Stimulated activated naive B cell treated with anti-CD40 and anti-IgM and Interleukin-4, amounts not matched to agents 10 μg/mL and 1 μg/mL and 100 μg/mL, for 72 hours (primary cell): ENCODE results near the gene MIS12.

Source experiments
- ATAC-seq, 2 donors: fragments of 150-1000 bp; cut with Tn5 transposase; replicated peaks; 2 replicates each; pipeline ENCODE4 v1.10.0; 2021; ENCODE audit warnings: moderate library complexity in 1 of 2
- DNase-seq: peaks from one replicate; pipeline ENCODE4 v3.0.0; 2021
- H3K27ac Mint-ChIP-seq: one replicate; pipeline ENCODE4 v1.8.0; 2022; ENCODE audit warnings: mild to moderate bottlenecking, mixed read lengths
- H3K27me3 Mint-ChIP-seq, 2 donors: one replicate each; pipeline ENCODE4 v1.8.0; 2022; ENCODE audit warnings: mixed read lengths in 2 of 2
- H3K36me3 Mint-ChIP-seq, 2 donors: one replicate each; pipeline ENCODE4 v1.8.0; 2022; ENCODE audit warnings: mixed read lengths in 2 of 2, mild to moderate bottlenecking in 1 of 2
- H3K4me1 Mint-ChIP-seq, 2 donors: one replicate each; pipeline ENCODE4 v1.8.0; 2022; ENCODE audit warnings: mixed read lengths in 2 of 2, mild to moderate bottlenecking in 1 of 2
- H3K4me3 Mint-ChIP-seq, 2 donors: one replicate each; pipeline ENCODE4 v1.8.0; 2022; ENCODE audit warnings: mild to moderate bottlenecking in 2 of 2, mixed read lengths in 2 of 2, moderate library complexity in 1 of 2
- H3K9me3 Mint-ChIP-seq, 2 donors: one replicate each; pipeline ENCODE4 v1.8.0; 2022; ENCODE audit warnings: mixed read lengths in 2 of 2, mild to moderate bottlenecking in 1 of 2

The MIS12 gene

GRCh38 chr17:5478992-5479391, 7.4 kb upstream of the MIS12 start:
- ATAC-seq = no peak
- Mint-ChIP-seq H3K36me3 (peaks cover 38 to 60% of the 10 kb centered on the region in 2 donors), H3K4me1 (peaks cover 8 to 12% of the 10 kb centered on the region in 2 donors)

GRCh38 chr17:5480962-5481361, 5.4 kb upstream of the MIS12 start:
- no peaks in the 10 kb centered on the region for H3K27me3 Mint-ChIP-seq
- no peak overlapping the region for H3K4me3 Mint-ChIP-seq
- peaks cover 9 to 15% of the 10 kb centered on the region in 2 donors for H3K4me1 Mint-ChIP-seq
- ATAC-seq = no peak
- peaks cover 38 to 57% of the 10 kb centered on the region in 2 donors for H3K36me3 Mint-ChIP-seq
- DNase-seq = no peak
- no peak overlapping the region for H3K27ac Mint-ChIP-seq
- no peaks in the 10 kb centered on the region for H3K9me3 Mint-ChIP-seq

More at GRCh38 chr17:5478992-5479391, 7.4 kb upstream of the MIS12 start:
- H3K27me3 Mint-ChIP-seq = no peaks in the 10 kb centered on the region
- no peaks in the 10 kb centered on the region for H3K9me3 Mint-ChIP-seq
- DNase-seq = no peak
- H3K27ac Mint-ChIP-seq = no peak overlapping the region
- no peak overlapping the region for H3K4me3 Mint-ChIP-seq

GRCh38 chr17:5481451-5481850, 4.9 kb upstream of the MIS12 start:
- Mint-ChIP-seq H3K4me3 (no peak overlapping the region), H3K36me3 (peaks cover 38 to 57% of the 10 kb centered on the region in 2 donors), H3K4me1 (peaks cover 9 to 15% of the 10 kb centered on the region in 2 donors), H3K27me3 (no peaks in the 10 kb centered on the region), H3K9me3 (no peaks in the 10 kb centered on the region), H3K27ac (no peak overlapping the region)
- DNase-seq (no peak), ATAC-seq (no peak)

GRCh38 chr17:5485270-5486205, 828 bp upstream of the MIS12 start, which contains the start of gene DERL2:
TSS of gene DERL2 (minus strand) at chr17:5486178. CDS start at chr17:5486161, 17 bp downstream.
- Mint-ChIP-seq H3K27me3 (no peaks in the 10 kb centered on the region), H3K27ac (peak within 1 kb of the TSS; percentile 99), H3K4me1 (peaks cover 18 to 35% of the 10 kb centered on the region in 2 donors), H3K9me3 (no peaks in the 10 kb centered on the region), H3K36me3 (peaks cover 36 to 50% of the 10 kb centered on the region in 2 donors), H3K4me3 (peak within 1 kb of the TSS; percentile 94 to 96)
- DNase-seq (no peak), ATAC-seq (peak; percentile 19 to 20)

- no peak overlapping the region for H3K27ac Mint-ChIP-seq
- peaks cover 16 to 30% of the 10 kb centered on the region in 2 donors for H3K4me1 Mint-ChIP-seq
- DNase-seq (no peak), ATAC-seq (no peak)
- H3K36me3 Mint-ChIP-seq = peaks cover 42 to 43% of the 10 kb centered on the region in 2 donors
- no peak overlapping the region for H3K4me3 Mint-ChIP-seq
- H3K9me3 Mint-ChIP-seq = peaks cover 0 to 2% of the 10 kb centered on the region in 2 donors
- H3K27me3 Mint-ChIP-seq = peaks cover 0 to 4% of the 10 kb centered on the region in 2 donors
Observed at GRCh38 chr17:5488752-5489151, 2.4 kb downstream of the MIS12 start.

- H3K4me3 Mint-ChIP-seq = no peak overlapping the region
- H3K27me3 Mint-ChIP-seq = peaks cover 0 to 4% of the 10 kb centered on the region in 2 donors
- ATAC-seq = no peak
- no peak overlapping the region for H3K27ac Mint-ChIP-seq
- no peak for DNase-seq
- peaks cover 6 to 7% of the 10 kb centered on the region in 2 donors for H3K4me1 Mint-ChIP-seq
- peaks cover 25 to 27% of the 10 kb centered on the region in 2 donors for H3K36me3 Mint-ChIP-seq
- H3K9me3 Mint-ChIP-seq = peaks cover 0 to 2% of the 10 kb centered on the region in 2 donors
Observed at GRCh38 chr17:5492970-5493369, 6.6 kb downstream of the MIS12 start.

GRCh38 chr17:5499476-5500231, 13.3 kb downstream of the MIS12 start:
- no peaks in the 10 kb centered on the region for H3K27me3 Mint-ChIP-seq
- H3K4me1 Mint-ChIP-seq = peaks cover 9 to 18% of the 10 kb centered on the region in 2 donors
- peaks cover 2 to 7% of the 10 kb centered on the region in 2 donors for H3K36me3 Mint-ChIP-seq
- no peak overlapping the region for H3K27ac Mint-ChIP-seq
- ATAC-seq = peak in 1 of 2 donors; percentile 41
- H3K4me3 Mint-ChIP-seq = peak overlapping the region; percentile 95
- no peaks in the 10 kb centered on the region for H3K9me3 Mint-ChIP-seq
- peak; percentile 4 for DNase-seq

GRCh38 chr17:5500247-5500588, 13.9 kb downstream of the MIS12 start:
- Mint-ChIP-seq H3K4me3 (peak overlapping the region; percentile 95), H3K9me3 (no peaks in the 10 kb centered on the region), H3K4me1 (peaks cover 9 to 18% of the 10 kb centered on the region in 2 donors), H3K36me3 (peaks cover 2 to 7% of the 10 kb centered on the region in 2 donors), H3K27me3 (no peaks in the 10 kb centered on the region), H3K27ac (peak overlapping the region; percentile 93)
- peak in 1 of 2 donors; percentile 15 for ATAC-seq
- no peak for DNase-seq

GRCh38 chr17:5500589-5501391, 14.4 kb downstream of the MIS12 start:
- Mint-ChIP-seq H3K9me3 (no peaks in the 10 kb centered on the region), H3K27me3 (no peaks in the 10 kb centered on the region), H3K27ac (peak overlapping the region; percentile 93), H3K4me1 (peaks cover 9 to 18% of the 10 kb centered on the region in 2 donors), H3K4me3 (peak overlapping the region; percentile 95), H3K36me3 (peaks cover 4 to 7% of the 10 kb centered on the region in 2 donors)
- DNase-seq (peak; percentile 63), ATAC-seq (peak; percentile 89)

- no peak overlapping the region for H3K27ac Mint-ChIP-seq
- H3K27me3 Mint-ChIP-seq = no peaks in the 10 kb centered on the region
Observed at GRCh38 chr17:5501685-5502084, 15.3 kb downstream of the MIS12 start.

GRCh38 chr17:5502552-5502951, 16.2 kb downstream of the MIS12 start:
- ATAC-seq = no peak
- no peaks in the 10 kb centered on the region for H3K9me3 Mint-ChIP-seq
- no peak for DNase-seq
- peaks cover 9 to 18% of the 10 kb centered on the region in 2 donors for H3K4me1 Mint-ChIP-seq
- H3K27me3 Mint-ChIP-seq = no peaks in the 10 kb centered on the region
- no peak overlapping the region for H3K27ac Mint-ChIP-seq
- H3K36me3 Mint-ChIP-seq = peaks cover 4 to 7% of the 10 kb centered on the region in 2 donors
- H3K4me3 Mint-ChIP-seq = no peak overlapping the region

More at GRCh38 chr17:5501685-5502084, 15.3 kb downstream of the MIS12 start:
- no peak for DNase-seq
- peaks cover 9 to 18% of the 10 kb centered on the region in 2 donors for H3K4me1 Mint-ChIP-seq
- no peak for ATAC-seq
- H3K9me3 Mint-ChIP-seq = no peaks in the 10 kb centered on the region
- peak overlapping the region; percentile 5 to 95 for H3K4me3 Mint-ChIP-seq
- peaks cover 4 to 7% of the 10 kb centered on the region in 2 donors for H3K36me3 Mint-ChIP-seq

GRCh38 chr17:5506307-5506706, 19.9 kb downstream of the MIS12 start:
- Mint-ChIP-seq H3K27me3 (no peaks in the 10 kb centered on the region), H3K27ac (no peak overlapping the region), H3K4me3 (no peak overlapping the region), H3K36me3 (peaks cover 4 to 7% of the 10 kb centered on the region in 2 donors), H3K4me1 (no peaks in the 10 kb centered on the region), H3K9me3 (no peaks in the 10 kb centered on the region)
- DNase-seq (no peak), ATAC-seq (no peak)

GRCh38 chr17:5508810-5509209, 22.4 kb downstream of the MIS12 start:
- Mint-ChIP-seq H3K36me3 (peaks cover 3 to 4% of the 10 kb centered on the region in 2 donors), H3K4me3 (no peak overlapping the region), H3K27me3 (no peaks in the 10 kb centered on the region), H3K4me1 (peaks cover 7 to 11% of the 10 kb centered on the region in 2 donors), H3K27ac (no peak overlapping the region), H3K9me3 (peaks cover 0 to 1% of the 10 kb centered on the region in 2 donors)
- no peak for ATAC-seq
- no peak for DNase-seq
